D721Med (cell line): ENCODE data around the gene DLD.
"Not testable (repeated sequence)": the region's sequence is repeated elsewhere in the genome, so short reads cannot be mapped to it uniquely, and the experiment has no call there.

Experiments
- DNase-seq: peaks from one replicate; pipeline ENCODE4 v3.0.0; 2011; ENCODE audit warnings: low spot score; ENCODE audit not compliant: insufficient read length
- FAIRE-seq: peaks from 2 replicates; lab custom pipeline; 2011; peaks lifted over from hg19 to GRCh38; lab: Jason Lieb, UNC
- TF ChIP-seq, protein P1 (sequence below): IDR thresholded peaks from 2 replicates; pipeline ENCODE4 v1.5.1; 2012; ENCODE audit warnings: mild to moderate bottlenecking, control low read depth; ENCODE audit not compliant: insufficient read depth; ENCODE audit errors: missing control alignments

The DLD gene

GRCh38 chr7:107953924-107954303, 62.9 kb downstream of the DLD start:
- DNase-seq (no peak), FAIRE-seq (no peak)
- TF ChIP-seq, protein P1, sequence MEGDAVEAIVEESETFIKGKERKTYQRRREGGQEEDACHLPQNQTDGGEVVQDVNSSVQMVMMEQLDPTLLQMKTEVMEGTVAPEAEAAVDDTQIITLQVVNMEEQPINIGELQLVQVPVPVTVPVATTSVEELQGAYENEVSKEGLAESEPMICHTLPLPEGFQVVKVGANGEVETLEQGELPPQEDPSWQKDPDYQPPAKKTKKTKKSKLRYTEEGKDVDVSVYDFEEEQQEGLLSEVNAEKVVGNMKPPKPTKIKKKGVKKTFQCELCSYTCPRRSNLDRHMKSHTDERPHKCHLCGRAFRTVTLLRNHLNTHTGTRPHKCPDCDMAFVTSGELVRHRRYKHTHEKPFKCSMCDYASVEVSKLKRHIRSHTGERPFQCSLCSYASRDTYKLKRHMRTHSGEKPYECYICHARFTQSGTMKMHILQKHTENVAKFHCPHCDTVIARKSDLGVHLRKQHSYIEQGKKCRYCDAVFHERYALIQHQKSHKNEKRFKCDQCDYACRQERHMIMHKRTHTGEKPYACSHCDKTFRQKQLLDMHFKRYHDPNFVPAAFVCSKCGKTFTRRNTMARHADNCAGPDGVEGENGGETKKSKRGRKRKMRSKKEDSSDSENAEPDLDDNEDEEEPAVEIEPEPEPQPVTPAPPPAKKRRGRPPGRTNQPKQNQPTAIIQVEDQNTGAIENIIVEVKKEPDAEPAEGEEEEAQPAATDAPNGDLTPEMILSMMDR = no peak

DNA sequence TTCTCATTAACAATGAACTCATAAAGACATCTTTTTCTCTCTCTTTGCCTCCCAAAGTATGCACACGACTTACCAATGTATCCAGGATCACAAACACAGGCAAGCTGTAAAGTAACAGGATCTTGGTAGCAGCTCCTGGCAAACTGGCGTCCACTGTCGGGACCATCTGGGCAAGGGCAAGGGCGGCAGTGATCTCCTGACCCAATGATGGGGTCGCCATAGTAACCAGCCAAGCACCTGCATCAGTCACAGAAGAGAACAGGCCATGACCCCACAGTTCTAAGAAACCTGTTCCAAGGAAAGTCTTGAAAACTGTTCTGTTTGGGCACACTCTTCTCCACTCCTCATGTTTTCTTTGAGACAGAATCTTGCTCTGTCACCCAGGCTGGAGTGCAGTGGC, 64.4 kb downstream of the DLD start:
- FAIRE-seq (no peak), DNase-seq (no peak)
- TF ChIP-seq, protein P1 = no peak

DNA sequence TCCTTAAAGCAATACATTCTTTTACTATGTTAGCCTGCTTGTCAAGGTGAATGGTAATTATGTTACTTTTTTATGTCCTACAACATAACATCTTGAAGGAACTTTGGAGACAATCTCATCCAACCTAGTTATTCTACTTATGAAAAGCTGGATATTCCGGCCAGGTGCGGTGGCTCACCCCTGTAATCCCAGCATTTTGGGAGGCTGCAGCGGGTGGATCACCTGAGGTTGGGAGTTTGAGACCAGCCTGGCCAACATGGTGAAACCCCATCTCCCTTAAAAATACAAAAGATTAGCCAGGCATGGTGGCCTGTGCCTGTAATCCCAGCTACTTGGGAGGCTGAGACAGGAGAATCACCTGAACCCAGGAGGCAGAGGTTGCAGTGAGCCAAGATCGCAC, 66.0 kb downstream of the DLD start:
- DNase-seq, FAIRE-seq: not testable (repeated sequence)

- FAIRE-seq (no peak), DNase-seq (no peak)
- TF ChIP-seq, protein P1 = no peak
Measured at GRCh38 chr7:107957436-107957835, 66.5 kb downstream of the DLD start.

DNA sequence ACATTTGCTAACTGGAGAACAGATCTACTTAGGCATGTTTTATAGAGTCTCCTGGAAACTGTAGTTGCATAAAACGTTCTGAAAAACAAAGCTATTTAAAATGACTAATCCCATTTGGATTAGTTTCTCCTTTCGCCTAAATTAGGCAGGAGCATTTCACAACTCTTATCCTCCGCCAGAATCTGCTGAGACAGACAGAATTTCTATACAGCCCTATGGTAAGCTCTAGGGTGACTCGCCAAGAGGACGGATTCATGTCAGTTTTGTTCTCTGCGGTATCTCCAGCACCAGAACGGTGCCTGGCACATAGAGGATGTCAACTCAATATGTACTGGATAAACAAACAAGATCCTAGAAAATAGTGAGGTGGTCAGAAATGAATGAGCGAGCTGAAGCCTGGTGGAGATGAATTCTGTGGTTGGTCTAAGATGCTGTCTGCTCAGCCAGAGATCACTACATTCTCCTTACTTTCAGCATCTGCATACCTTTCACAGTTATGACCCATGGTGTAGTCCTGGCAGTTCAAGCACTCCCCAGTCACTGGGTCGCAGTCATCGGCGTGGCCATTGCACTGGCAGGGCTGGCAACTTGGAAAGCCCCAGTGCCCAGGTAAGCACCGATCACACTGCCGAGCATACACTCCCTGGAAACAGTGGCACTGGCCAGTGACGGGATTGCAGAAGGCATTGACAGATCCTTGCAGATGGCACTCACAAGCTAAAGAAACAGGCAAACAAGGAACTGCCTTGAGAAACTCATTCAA, 68.0 kb downstream of the DLD start:
- TF ChIP-seq, protein P1 = no peak
- FAIRE-seq (no peak), DNase-seq (no peak)

DNA sequence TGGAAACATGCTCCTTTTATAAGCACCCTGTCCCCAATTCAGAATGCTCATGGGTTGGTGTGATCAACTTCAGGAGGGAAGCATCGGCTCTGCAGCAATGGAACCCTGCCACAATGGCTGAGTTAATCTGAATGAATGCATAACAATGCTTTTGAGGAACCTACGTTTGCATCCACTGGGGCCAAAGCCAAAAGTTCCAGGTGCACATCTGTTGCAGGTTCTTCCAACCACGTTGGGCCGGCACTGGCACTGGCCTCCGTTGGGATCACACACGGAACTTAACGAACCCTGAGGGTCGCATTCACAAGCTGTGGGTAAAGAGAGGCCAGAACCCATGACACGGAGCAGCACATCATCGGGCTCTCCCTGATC, 68.5 kb downstream of the DLD start:
- FAIRE-seq (no peak), DNase-seq (no peak)
- TF ChIP-seq, protein P1 = no peak

- FAIRE-seq = no peak
- no peak for DNase-seq
- TF ChIP-seq, protein P1 = no peak
Measured at GRCh38 chr7:107960272-107960671, 69.3 kb downstream of the DLD start.
